Neuronal stem cell (in vitro differentiated cells): ENCODE results near the gene PRRT2. TPM values are rescaled to one million over a fixed set of nuclear protein-coding genes. Genes with fewer than 3 reads are reported as not detected.

Source experiments
- DNase-seq: peaks from one replicate; pipeline ENCODE4 v3.0.0-alpha.2; 2013; ENCODE audit warnings: low spot score
- H2AFZ ChIP-seq: one replicate; pipeline ENCODE4 v1.6.1; 2013; ENCODE audit warnings: mild to moderate bottlenecking, low read length, inconsistent platforms
- H2AK5ac ChIP-seq: 2 replicates; pipeline ENCODE4 v1.6.1; 2013; ENCODE audit warnings: low read depth, mild to moderate bottlenecking, inconsistent platforms, low read length, moderate library complexity, mixed read lengths
- H2BK120ac ChIP-seq: 2 replicates; pipeline ENCODE4 v1.6.1; 2013; ENCODE audit warnings: low read depth, mild to moderate bottlenecking, inconsistent platforms, low read length, moderate library complexity, mixed read lengths
- H2BK12ac ChIP-seq: one replicate; pipeline ENCODE4 v1.6.1; 2013; ENCODE audit warnings: low read length, inconsistent platforms
- H2BK15ac ChIP-seq: 2 replicates; pipeline ENCODE4 v1.6.1; 2013; ENCODE audit warnings: mild to moderate bottlenecking, low read length, inconsistent platforms, mixed read lengths
- H2BK5ac ChIP-seq: one replicate; pipeline ENCODE4 v1.6.1; 2013; ENCODE audit warnings: inconsistent platforms, mild to moderate bottlenecking, low read length, moderate library complexity
- H3K14ac ChIP-seq: one replicate; pipeline ENCODE4 v1.6.1; 2013; ENCODE audit warnings: low read length, inconsistent platforms
- H3K18ac ChIP-seq: 2 replicates; pipeline ENCODE4 v1.6.1; 2013; ENCODE audit warnings: low read length, inconsistent platforms
- H3K23ac ChIP-seq: 2 replicates; pipeline ENCODE4 v1.6.1; 2013; ENCODE audit warnings: low read depth, mild to moderate bottlenecking, mixed read lengths, low read length, inconsistent platforms; ENCODE audit not compliant: poor library complexity
- H3K27ac ChIP-seq: replicated peaks from 3 replicates; pipeline ENCODE4 v1.5.1; 2013; ENCODE audit warnings: low read length, inconsistent platforms
- H3K27me3 ChIP-seq, 3 experiments: 2 replicates each; pipeline ENCODE4 v1.6.1; 2013; ENCODE audit warnings: low read length in 3 of 3, mild to moderate bottlenecking in 2 of 3, inconsistent platforms in 1 of 3, low read depth in 1 of 3, mixed read lengths in 1 of 3, moderate library complexity in 1 of 3; ENCODE audit not compliant: control insufficient read depth in 3 of 3, insufficient read depth in 3 of 3
- H3K36me3 ChIP-seq, 2 donors: replicated peaks in 1 of 2; 2 replicates each; pipeline ENCODE4 v1.6.1; 2013; ENCODE audit warnings: low read length in 2 of 2; ENCODE audit not compliant: control insufficient read depth in 2 of 2, insufficient read depth in 2 of 2
- H3K4ac ChIP-seq: 2 replicates; pipeline ENCODE4 v1.6.1; 2013; ENCODE audit warnings: inconsistent platforms, mild to moderate bottlenecking, low read length, moderate library complexity
- H3K4me1 ChIP-seq, 2 donors: 1 replicate in 1 of 2; 2 replicates in 1 of 2; pipeline ENCODE4 v1.6.1; 2013; ENCODE audit warnings: low read length in 2 of 2, low read depth in 1 of 2; ENCODE audit not compliant: control insufficient read depth in 2 of 2, insufficient read depth in 1 of 2
- H3K4me2 ChIP-seq: one replicate; pipeline ENCODE4 v1.6.1; 2013; ENCODE audit warnings: mild to moderate bottlenecking, low read length, inconsistent platforms; ENCODE audit not compliant: insufficient read depth, poor library complexity, severe bottlenecking
- H3K4me3 ChIP-seq, 2 donors: 2 replicates each; pipeline ENCODE4 v1.5.1; 2013; ENCODE audit warnings: low read length in 2 of 2, mild to moderate bottlenecking in 2 of 2, inconsistent platforms in 1 of 2, moderate library complexity in 1 of 2
- H3K79me1 ChIP-seq: one replicate; pipeline ENCODE4 v1.6.1; 2013; ENCODE audit warnings: low read depth, mild to moderate bottlenecking, inconsistent platforms, low read length, moderate library complexity
- H3K9ac ChIP-seq: one replicate; pipeline ENCODE4 v1.6.1; 2013; ENCODE audit warnings: mild to moderate bottlenecking, low read depth, low read length, inconsistent platforms; ENCODE audit not compliant: poor library complexity
- H3K9me3 ChIP-seq, 2 donors: replicated peaks in 1 of 2; 2 replicates each; pipeline versions ENCODE3 to v1.6.1; 2013; ENCODE audit warnings: low read length in 2 of 2, mild to moderate bottlenecking in 2 of 2, inconsistent platforms in 1 of 2, low read depth in 1 of 2, mixed read lengths in 1 of 2, moderate library complexity in 1 of 2; ENCODE audit not compliant: control insufficient read depth in 2 of 2, insufficient read depth in 1 of 2
- H4K8ac ChIP-seq: one replicate; pipeline ENCODE4 v1.6.1; 2013; ENCODE audit warnings: low read depth, mild to moderate bottlenecking, inconsistent platforms, low read length, moderate library complexity
- H4K91ac ChIP-seq: one replicate; pipeline ENCODE4 v1.6.1; 2013; ENCODE audit warnings: low read length, low read depth, mild to moderate bottlenecking, inconsistent platforms; ENCODE audit not compliant: poor library complexity
- WGBS, 2 donors: extraction: QIAGEN DNeasy Blood & Tissue Kit; methylation state at CpG; one replicate each; pipeline ENCODE4 v1.1.7; 2013; ENCODE audit warnings: missing lambda C conversion rate in 2 of 2, mixed read lengths in 1 of 2; ENCODE audit not compliant: insufficient read length in 2 of 2, insufficient replicate concordance in 1 of 2; ENCODE audit errors: extremely low coverage in 2 of 2; 5-methylcytosine and 5-hydroxymethylcytosine counted together
- small RNA-seq: library from polyadenylated mRNA; stranded (forward); fragments of <200 nt; extraction: miRNeasy Mini kit (QIAGEN cat#:217004); gene quantifications from one replicate; pipeline ENCODE3, GENCODE V24; 2013; ENCODE audit not compliant: insufficient read depth

PRRT2 gene

GRCh38 chr16:29863669-29863984, 51.6 kb downstream of the PRRT2 start:
- Histone ChIP-seq H3K14ac (peak overlapping the region; percentile 77), H2BK5ac (no peak overlapping the region), H4K8ac (peak overlapping the region; percentile 83), H2BK15ac (peak overlapping the region; percentile 86), H3K4me1 (peaks cover 4 to 8% of the 10 kb centered on the region in 2 donors), H2BK12ac (no peak overlapping the region), H3K18ac (peak overlapping the region; percentile 80), H3K9me3 (no peaks in the 10 kb centered on the region), H2AK5ac (peak overlapping the region; percentile 87), H3K4me3 (peak overlapping the region in 1 of 2 donors; percentile 15), H3K9ac (no peak overlapping the region), H3K23ac (no peak overlapping the region), H3K4ac (no peak overlapping the region), H3K27ac (no peak overlapping the region), H4K91ac (no peak overlapping the region), H3K36me3 (peaks cover 17 to 21% of the 10 kb centered on the region in 2 donors), H3K79me1 (peaks cover 7% of the 10 kb centered on the region), H3K27me3 (no peaks in the 10 kb centered on the region), H2AFZ (peak overlapping the region; percentile 92), H2BK120ac (peak overlapping the region; percentile 56), H3K4me2 (peak overlapping the region; percentile 18)
- no CpG with 5 or more reads among the region's 16 CpGs for WGBS, 2 donors
- DNase-seq: no peak

GRCh38 chr16:29864205-29864604, 52.2 kb downstream of the PRRT2 start:
- Histone ChIP-seq H2AFZ (peak overlapping the region; percentile 92), H2BK5ac (no peak overlapping the region), H4K8ac (no peak overlapping the region), H3K4me3 (no peak overlapping the region), H3K18ac (no peak overlapping the region), H2BK15ac (peak overlapping the region; percentile 86), H3K14ac (no peak overlapping the region), H3K4me2 (no peak overlapping the region), H3K79me1 (peaks cover 7% of the 10 kb centered on the region), H3K9ac (peak overlapping the region; percentile 18), H2BK12ac (peak overlapping the region; percentile 25), H4K91ac (no peak overlapping the region), H3K27me3 (no peaks in the 10 kb centered on the region), H3K9me3 (no peaks in the 10 kb centered on the region), H2BK120ac (no peak overlapping the region), H3K4me1 (peaks cover 4 to 8% of the 10 kb centered on the region in 2 donors), H3K23ac (no peak overlapping the region), H3K4ac (no peak overlapping the region), H2AK5ac (peak overlapping the region; percentile 16), H3K36me3 (peaks cover 11 to 15% of the 10 kb centered on the region in 2 donors), H3K27ac (no peak overlapping the region)
- DNase-seq: no peak
- WGBS, 2 donors: no CpG with 5 or more reads among the region's 9 CpGs

Small RNAs within 50 kb of the gene (small RNA-seq; reads per million reads assigned to genes)
- gene AC009133.6 (not detected), gene AC120114.4 (not detected)
